ENCODE measurements around the gene ONECUT3.

Gene ONECUT3

GRCh38 chr19:1823539-1824251 is 70.4 kb downstream of the ONECUT3 start:
- Histone ChIP-seq H3K4me1 (ENCODE audit: insufficient read depth, low read length, poor library complexity, severe bottlenecking) (no peaks in the 10 kb centered on the region), H3K9me3 (ENCODE audit: insufficient read depth, low read depth, low read length) (no peaks in the 10 kb centered on the region), H3F3A (ENCODE audit: low read depth) (no peaks in the 10 kb centered on the region), H3K36me3 (ENCODE audit: insufficient read depth, low read length) (peaks cover 38% of the 10 kb centered on the region; the same call in 1 of the 2 replicates), H3K79me2 (ENCODE audit: insufficient read depth, low read length) (no peaks in the 10 kb centered on the region), H3K4me3 (ENCODE audit: low read length, poor library complexity, severe bottlenecking) (no peak overlapping the region), H3K4me2 (ENCODE audit: low read depth, low read length, poor library complexity, severe bottlenecking) (no peak overlapping the region), H2AFZ (ENCODE audit: low read length) (no peak overlapping the region), H3K9ac (ENCODE audit: low read depth, low read length, poor library complexity, severe bottlenecking) (no peak overlapping the region), H3K9me2 (replicated peaks; ENCODE audit: low read depth, low read length) (no peaks in the 10 kb centered on the region), H4K20me1 (ENCODE audit: insufficient read depth, low read length, poor library complexity, severe bottlenecking) (peaks cover 8% of the 10 kb centered on the region), H3K27me3 (ENCODE audit: insufficient read depth, low read length, poor library complexity, severe bottlenecking) (no peaks in the 10 kb centered on the region)
- TF ChIP-seq EZH2phosphoT487 (IDR thresholded peaks at IDR 0.05; ENCODE audit: borderline replicate concordance) = no peak
- TF ChIP-seq, protein P1, sequence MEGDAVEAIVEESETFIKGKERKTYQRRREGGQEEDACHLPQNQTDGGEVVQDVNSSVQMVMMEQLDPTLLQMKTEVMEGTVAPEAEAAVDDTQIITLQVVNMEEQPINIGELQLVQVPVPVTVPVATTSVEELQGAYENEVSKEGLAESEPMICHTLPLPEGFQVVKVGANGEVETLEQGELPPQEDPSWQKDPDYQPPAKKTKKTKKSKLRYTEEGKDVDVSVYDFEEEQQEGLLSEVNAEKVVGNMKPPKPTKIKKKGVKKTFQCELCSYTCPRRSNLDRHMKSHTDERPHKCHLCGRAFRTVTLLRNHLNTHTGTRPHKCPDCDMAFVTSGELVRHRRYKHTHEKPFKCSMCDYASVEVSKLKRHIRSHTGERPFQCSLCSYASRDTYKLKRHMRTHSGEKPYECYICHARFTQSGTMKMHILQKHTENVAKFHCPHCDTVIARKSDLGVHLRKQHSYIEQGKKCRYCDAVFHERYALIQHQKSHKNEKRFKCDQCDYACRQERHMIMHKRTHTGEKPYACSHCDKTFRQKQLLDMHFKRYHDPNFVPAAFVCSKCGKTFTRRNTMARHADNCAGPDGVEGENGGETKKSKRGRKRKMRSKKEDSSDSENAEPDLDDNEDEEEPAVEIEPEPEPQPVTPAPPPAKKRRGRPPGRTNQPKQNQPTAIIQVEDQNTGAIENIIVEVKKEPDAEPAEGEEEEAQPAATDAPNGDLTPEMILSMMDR (conservative IDR thresholded peaks at IDR 0.05; ENCODE audit: low read length) = no peak

GRCh38 chr19:1824252-1824622 is 70.9 kb downstream of the ONECUT3 start:
- H3K27me3 ChIP-seq (ENCODE audit: insufficient read depth, low read length, poor library complexity, severe bottlenecking) = no peaks in the 10 kb centered on the region
- H3K4me2 ChIP-seq (ENCODE audit: low read depth, low read length, poor library complexity, severe bottlenecking) = no peak overlapping the region
- no peaks in the 10 kb centered on the region for H3K4me1 ChIP-seq (ENCODE audit: insufficient read depth, low read length, poor library complexity, severe bottlenecking)
- H3K9ac ChIP-seq (ENCODE audit: low read depth, low read length, poor library complexity, severe bottlenecking) = no peak overlapping the region
- peaks cover 37% of the 10 kb centered on the region; the same call in 1 of the 2 replicates for H3K36me3 ChIP-seq (ENCODE audit: insufficient read depth, low read length)
- H4K20me1 ChIP-seq (ENCODE audit: insufficient read depth, low read length, poor library complexity, severe bottlenecking) = peaks cover 8% of the 10 kb centered on the region
- no peak overlapping the region for H2AFZ ChIP-seq (ENCODE audit: low read length)
- H3K4me3 ChIP-seq (ENCODE audit: low read length, poor library complexity, severe bottlenecking) = no peak overlapping the region
- no peaks in the 10 kb centered on the region for H3K9me3 ChIP-seq (ENCODE audit: insufficient read depth, low read depth, low read length)
- H3K79me2 ChIP-seq (ENCODE audit: insufficient read depth, low read length) = no peaks in the 10 kb centered on the region
- H3K9me2 ChIP-seq (replicated peaks; ENCODE audit: low read depth, low read length) = no peaks in the 10 kb centered on the region
- H3F3A ChIP-seq (ENCODE audit: low read depth) = no peaks in the 10 kb centered on the region
- TF ChIP-seq, protein P1 (conservative IDR thresholded peaks at IDR 0.05; ENCODE audit: low read length) = no peak
- TF ChIP-seq EZH2phosphoT487 (IDR thresholded peaks at IDR 0.05; ENCODE audit: borderline replicate concordance) = no peak

DNA sequence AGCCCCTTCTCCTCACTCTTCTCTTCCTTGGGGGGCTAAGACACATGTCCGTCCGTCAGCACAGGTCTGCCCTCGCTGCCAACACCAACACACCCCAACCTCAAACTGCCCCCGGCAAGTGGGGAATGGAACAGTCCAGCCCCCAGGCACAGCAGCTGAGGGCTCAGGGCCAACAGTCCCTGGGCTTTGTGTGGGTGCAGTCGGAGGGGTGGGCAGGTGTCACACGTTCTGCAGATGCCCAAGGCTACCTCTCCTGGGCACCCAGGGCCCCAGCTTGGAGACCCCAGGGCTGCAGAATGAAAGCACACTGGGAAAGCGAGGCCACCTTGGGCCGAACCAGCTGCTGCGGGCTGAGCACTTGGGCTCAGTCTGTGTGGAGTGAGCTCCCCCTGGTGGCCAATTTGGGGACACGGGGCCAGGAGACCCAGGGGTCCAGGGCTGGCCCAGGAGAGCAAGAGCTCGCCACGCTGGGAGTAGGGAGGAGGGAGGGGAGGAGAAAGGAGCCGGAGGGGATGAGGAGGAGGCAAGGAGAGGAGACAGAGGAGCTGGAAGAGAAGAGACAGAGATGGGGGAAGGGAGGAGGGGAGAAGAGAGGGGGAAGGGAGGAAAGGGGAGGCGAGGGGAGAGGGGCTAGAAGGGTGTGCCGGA is 72.7 kb downstream of the ONECUT3 start:
- H3K27me3 ChIP-seq (ENCODE audit: insufficient read depth, low read length, poor library complexity, severe bottlenecking) = no peaks in the 10 kb centered on the region
- H3F3A ChIP-seq (ENCODE audit: low read depth) = no peaks in the 10 kb centered on the region
- H2AFZ ChIP-seq (ENCODE audit: low read length) = no peak overlapping the region
- H3K4me1 ChIP-seq (ENCODE audit: insufficient read depth, low read length, poor library complexity, severe bottlenecking) = no peaks in the 10 kb centered on the region
- peaks cover 8% of the 10 kb centered on the region for H4K20me1 ChIP-seq (ENCODE audit: insufficient read depth, low read length, poor library complexity, severe bottlenecking)
- no peaks in the 10 kb centered on the region for H3K9me3 ChIP-seq (ENCODE audit: insufficient read depth, low read depth, low read length)
- no peaks in the 10 kb centered on the region for H3K9me2 ChIP-seq (replicated peaks; ENCODE audit: low read depth, low read length)
- no peaks in the 10 kb centered on the region; the same call in 1 of the 2 replicates for H3K79me2 ChIP-seq (ENCODE audit: insufficient read depth, low read length)
- H3K4me3 ChIP-seq (ENCODE audit: low read length, poor library complexity, severe bottlenecking) = no peak overlapping the region
- H3K36me3 ChIP-seq (ENCODE audit: insufficient read depth, low read length) = peaks cover 23% of the 10 kb centered on the region; the same call in 1 of the 2 replicates
- no peak overlapping the region for H3K9ac ChIP-seq (ENCODE audit: low read depth, low read length, poor library complexity, severe bottlenecking)
- TF ChIP-seq, protein P1 (conservative IDR thresholded peaks at IDR 0.05; ENCODE audit: low read length) = peak; percentile 93
- no peak for TF ChIP-seq EZH2phosphoT487 (IDR thresholded peaks at IDR 0.05; ENCODE audit: borderline replicate concordance)
- H3K4me2 ChIP-seq (ENCODE audit: low read depth, low read length, poor library complexity, severe bottlenecking) = no peak overlapping the region

All from Loucy (cell line).